Liver (tissue), 9 donors: ENCODE results near the gene SHCBP1. TPM values are rescaled to one million over a fixed set of nuclear protein-coding genes. Genes with fewer than 3 reads are reported as not detected.

ENCODE experiments used
- DNase-seq: peaks from one replicate; pipeline ENCODE4 v3.0.0-alpha.2; 2017; ENCODE audit warnings: low spot score
- H3K27ac ChIP-seq, 2 donors: one replicate each; pipeline ENCODE4 v1.7.0; 2013; ENCODE audit warnings: inconsistent platforms in 2 of 2, low read length in 2 of 2, control low read depth in 1 of 2, low read depth in 1 of 2, mild to moderate bottlenecking in 1 of 2
- H3K27me3 ChIP-seq, 4 donors: one replicate each; pipeline versions ENCODE4 v1.6.1 to v1.7.0; 2013; ENCODE audit warnings: low read length in 3 of 4, inconsistent platforms in 1 of 4, mild to moderate bottlenecking in 1 of 4, moderate library complexity in 1 of 4; ENCODE audit not compliant: control insufficient read depth in 4 of 4, insufficient read depth in 4 of 4
- H3K36me3 ChIP-seq, 4 donors: one replicate each; pipeline versions ENCODE4 v1.6.1 to v1.7.0; 2013; ENCODE audit warnings: low read length in 3 of 4, mild to moderate bottlenecking in 3 of 4, low read depth in 1 of 4, moderate library complexity in 1 of 4; ENCODE audit not compliant: control insufficient read depth in 4 of 4, insufficient read depth in 3 of 4
- H3K4me1 ChIP-seq, 4 donors: one replicate each; pipeline versions ENCODE4 v1.6.1 to v1.7.0; 2013; ENCODE audit warnings: low read length in 3 of 4, mild to moderate bottlenecking in 3 of 4, moderate library complexity in 1 of 4; ENCODE audit not compliant: control insufficient read depth in 4 of 4, insufficient read depth in 4 of 4
- H3K4me3 ChIP-seq, 3 donors: one replicate each; pipeline versions ENCODE4 v1.6.1 to v1.7.0; 2013; ENCODE audit warnings: low read length in 3 of 3, control low read depth in 1 of 3, low read depth in 1 of 3, mild to moderate bottlenecking in 1 of 3
- H3K9ac ChIP-seq, 2 donors: one replicate each; pipeline ENCODE4 v1.7.0; 2013; ENCODE audit warnings: low read length in 2 of 2, mild to moderate bottlenecking in 2 of 2, moderate library complexity in 2 of 2, control low read depth in 1 of 2, low read depth in 1 of 2
- H3K9me3 ChIP-seq, 4 donors: one replicate each; pipeline versions ENCODE4 v1.6.1 to v1.7.0; 2013; ENCODE audit warnings: low read length in 3 of 4; ENCODE audit not compliant: control insufficient read depth in 4 of 4
- EGR1 ChIP-seq, 2 donors: IDR thresholded peaks; 2 replicates each; pipeline ENCODE4 v1.6.1; 2016 to 2018; ENCODE audit warnings: antibody characterized with exemption in 2 of 2, low read depth in 2 of 2
- FOXA1 ChIP-seq: IDR thresholded peaks from 2 replicates; pipeline ENCODE4 v1.6.1; 2016; ENCODE audit warnings: antibody characterized with exemption
- FOXA2 ChIP-seq: IDR thresholded peaks from 2 replicates; pipeline ENCODE4 v1.6.1; 2016; ENCODE audit warnings: antibody characterized with exemption
- GABPA ChIP-seq, 2 donors: IDR thresholded peaks in 1 of 2; conservative IDR thresholded peaks in 1 of 2; 2 replicates each; pipeline ENCODE4 v1.6.1; 2016; ENCODE audit warnings: antibody characterized with exemption in 2 of 2, mild to moderate bottlenecking in 1 of 2, moderate library complexity in 1 of 2
- HNF4A ChIP-seq, 2 donors: conservative IDR thresholded peaks; 2 replicates each; pipeline ENCODE4 v1.6.1; 2016; ENCODE audit warnings: antibody characterized with exemption in 2 of 2, mild to moderate bottlenecking in 2 of 2
- HNF4G ChIP-seq: IDR thresholded peaks from 2 replicates; pipeline ENCODE4 v1.6.1; 2016; ENCODE audit warnings: antibody characterized with exemption
- JUND ChIP-seq, 2 donors: IDR thresholded peaks; 2 replicates each; pipeline ENCODE4 v1.6.1; 2016; ENCODE audit warnings: antibody characterized with exemption in 2 of 2
- MAX ChIP-seq: IDR thresholded peaks from 2 replicates; pipeline ENCODE4 v1.6.1; 2016; ENCODE audit warnings: antibody characterized with exemption
- NR2F2 ChIP-seq: IDR thresholded peaks from 2 replicates; pipeline ENCODE4 v1.6.1; 2016; ENCODE audit warnings: antibody characterized with exemption
- RAD21 ChIP-seq, 2 donors: IDR thresholded peaks; 2 replicates each; pipeline ENCODE4 v1.6.1; 2016; ENCODE audit warnings: antibody characterized with exemption in 2 of 2, mild to moderate bottlenecking in 2 of 2
- RXRA ChIP-seq, 2 donors: IDR thresholded peaks; 2 replicates each; pipeline ENCODE4 v1.6.1; 2017 to 2018; ENCODE audit warnings: antibody characterized with exemption in 2 of 2, mild to moderate bottlenecking in 1 of 2
- SP1 ChIP-seq: IDR thresholded peaks from 2 replicates; pipeline ENCODE4 v1.6.1; 2018; ENCODE audit warnings: antibody characterized with exemption, mild to moderate bottlenecking
- TAF1 ChIP-seq: conservative IDR thresholded peaks from 2 replicates; pipeline ENCODE4 v1.6.1; 2016; ENCODE audit warnings: antibody characterized with exemption, mild to moderate bottlenecking
- YY1 ChIP-seq: IDR thresholded peaks from 2 replicates; pipeline ENCODE4 v1.6.1; 2016; ENCODE audit warnings: antibody characterized with exemption, mild to moderate bottlenecking
- WGBS: extraction: QIAGEN DNeasy Blood & Tissue Kit; methylation state at CpG from one replicate; pipeline ENCODE4 v1.1.7; 2013; 5-methylcytosine and 5-hydroxymethylcytosine counted together
- polyA plus RNA-seq, 2 donors: library from polyadenylated mRNA; stranded (reverse) in 1 of 2; unstranded in 1 of 2; fragments of 200-250 nt in 1 of 2; fragments of >200 nt in 1 of 2; fragmentation: Nextera tagmentation in 1 of 2; extraction: Ambion mirVana in 1 of 2; gene quantifications; one replicate each; pipeline versions ENCODE4 v1.2.1 to v1.2.3, GENCODE V29; 2013 to 2015
- total RNA-seq, 2 donors: library from RNA; depleted of rRNA; stranded (reverse); fragments of >200 nt; gene quantifications; one replicate each; pipeline ENCODE4 v1.2.3, GENCODE V29; 2014
- TF ChIP-seq, protein P1 (sequence below): IDR thresholded peaks from 2 replicates; pipeline ENCODE4 v1.6.1; 2016; ENCODE audit warnings: antibody characterized with exemption
- TF ChIP-seq, protein P2 (sequence below): IDR thresholded peaks from 2 replicates; pipeline ENCODE4 v1.6.1; 2016; ENCODE audit warnings: antibody characterized with exemption, mild to moderate bottlenecking
- TF ChIP-seq, protein P3 (sequence below): fragments of 150-350 bp; IDR thresholded peaks from 2 replicates; pipeline ENCODE4 v1.5.1; 2017; ENCODE audit warnings: improper control_type of control experiment, low read depth, low read length; ENCODE audit not compliant: missing input control
- TF ChIP-seq, protein P4 (sequence below): IDR thresholded peaks from 2 replicates; pipeline ENCODE4 v1.6.1; 2016; ENCODE audit warnings: antibody characterized with exemption
- donor health status: healthy.
- donor health status: healthy.
- donor health status: healthy.
- donor health status: healthy.
- donor health status: healthy.

SHCBP1 gene
- total and polyA plus RNA-seq, 4 donors = 0.25 to 21.2 (median 0.47) TPM

DNA sequence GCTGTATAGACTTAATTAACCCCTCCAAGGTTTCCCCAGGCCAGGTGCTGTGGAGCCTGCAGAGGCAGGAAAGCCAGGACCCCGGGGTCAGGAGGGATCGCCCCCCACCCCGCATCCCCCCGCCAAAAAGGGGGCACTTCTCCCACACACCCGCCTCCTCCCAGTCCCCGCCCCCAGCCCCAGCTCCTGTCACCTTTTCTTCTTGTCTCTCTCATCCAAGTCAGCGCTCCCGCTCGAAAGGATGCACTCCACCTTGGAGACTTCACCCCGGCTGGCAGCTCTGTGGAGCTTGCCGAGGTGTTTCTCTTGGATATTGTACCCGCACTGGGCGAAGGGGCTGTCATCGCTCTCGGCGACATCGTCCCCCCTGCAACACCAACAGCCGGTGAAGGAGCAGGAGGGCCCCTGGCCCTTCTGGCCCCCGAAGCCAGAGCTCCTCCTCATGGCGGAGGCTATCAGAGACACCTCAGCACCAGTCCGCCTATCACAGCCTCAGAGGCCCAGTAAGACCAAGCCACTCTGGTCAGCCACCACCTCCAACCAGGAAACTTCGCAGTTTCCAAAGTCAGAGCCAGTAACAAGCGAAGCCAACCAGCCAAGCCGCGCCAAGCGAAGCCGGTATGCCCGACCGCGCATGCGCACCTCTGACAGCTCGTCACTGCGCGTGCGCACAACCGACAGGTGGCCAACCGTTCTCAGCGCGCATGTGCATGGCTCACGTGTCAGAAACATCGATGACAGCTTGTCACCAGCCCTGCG is 52.5 kb downstream of the SHCBP1 start:
- Histone ChIP-seq H3K36me3 (no peaks in the 10 kb centered on the region), H3K4me1 (no peaks in the 10 kb centered on the region), H3K27ac (no peak overlapping the region), H3K27me3 (no peaks in the 10 kb centered on the region), H3K9me3 (peaks cover 0 to 1% (median 0%) of the 10 kb centered on the region in 4 donors), H3K9ac (no peak overlapping the region), H3K4me3 (no peak overlapping the region)
- no peak for TF ChIP-seq HNF4G
- TF ChIP-seq, protein P1, sequence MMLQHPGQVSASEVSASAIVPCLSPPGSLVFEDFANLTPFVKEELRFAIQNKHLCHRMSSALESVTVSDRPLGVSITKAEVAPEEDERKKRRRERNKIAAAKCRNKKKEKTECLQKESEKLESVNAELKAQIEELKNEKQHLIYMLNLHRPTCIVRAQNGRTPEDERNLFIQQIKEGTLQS = no peak
- TF ChIP-seq EGR1 (IDR thresholded peaks at IDR 0.05; ENCODE audit: low read depth in 2 of 2) = no peak
- TF ChIP-seq RAD21 (IDR thresholded peaks at IDR 0.05) = no peak
- no peak for TF ChIP-seq HNF4A (conservative IDR thresholded peaks at IDR 0.05)
- TF ChIP-seq RXRA (IDR thresholded peaks at IDR 0.05) = no peak
- TF ChIP-seq, protein P2, sequence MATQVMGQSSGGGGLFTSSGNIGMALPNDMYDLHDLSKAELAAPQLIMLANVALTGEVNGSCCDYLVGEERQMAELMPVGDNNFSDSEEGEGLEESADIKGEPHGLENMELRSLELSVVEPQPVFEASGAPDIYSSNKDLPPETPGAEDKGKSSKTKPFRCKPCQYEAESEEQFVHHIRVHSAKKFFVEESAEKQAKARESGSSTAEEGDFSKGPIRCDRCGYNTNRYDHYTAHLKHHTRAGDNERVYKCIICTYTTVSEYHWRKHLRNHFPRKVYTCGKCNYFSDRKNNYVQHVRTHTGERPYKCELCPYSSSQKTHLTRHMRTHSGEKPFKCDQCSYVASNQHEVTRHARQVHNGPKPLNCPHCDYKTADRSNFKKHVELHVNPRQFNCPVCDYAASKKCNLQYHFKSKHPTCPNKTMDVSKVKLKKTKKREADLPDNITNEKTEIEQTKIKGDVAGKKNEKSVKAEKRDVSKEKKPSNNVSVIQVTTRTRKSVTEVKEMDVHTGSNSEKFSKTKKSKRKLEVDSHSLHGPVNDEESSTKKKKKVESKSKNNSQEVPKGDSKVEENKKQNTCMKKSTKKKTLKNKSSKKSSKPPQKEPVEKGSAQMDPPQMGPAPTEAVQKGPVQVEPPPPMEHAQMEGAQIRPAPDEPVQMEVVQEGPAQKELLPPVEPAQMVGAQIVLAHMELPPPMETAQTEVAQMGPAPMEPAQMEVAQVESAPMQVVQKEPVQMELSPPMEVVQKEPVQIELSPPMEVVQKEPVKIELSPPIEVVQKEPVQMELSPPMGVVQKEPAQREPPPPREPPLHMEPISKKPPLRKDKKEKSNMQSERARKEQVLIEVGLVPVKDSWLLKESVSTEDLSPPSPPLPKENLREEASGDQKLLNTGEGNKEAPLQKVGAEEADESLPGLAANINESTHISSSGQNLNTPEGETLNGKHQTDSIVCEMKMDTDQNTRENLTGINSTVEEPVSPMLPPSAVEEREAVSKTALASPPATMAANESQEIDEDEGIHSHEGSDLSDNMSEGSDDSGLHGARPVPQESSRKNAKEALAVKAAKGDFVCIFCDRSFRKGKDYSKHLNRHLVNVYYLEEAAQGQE = no peak
- TF ChIP-seq NR2F2 = no peak
- no peak for TF ChIP-seq SP1
- no peak for TF ChIP-seq MAX
- no peak for TF ChIP-seq YY1
- TF ChIP-seq, protein P3, sequence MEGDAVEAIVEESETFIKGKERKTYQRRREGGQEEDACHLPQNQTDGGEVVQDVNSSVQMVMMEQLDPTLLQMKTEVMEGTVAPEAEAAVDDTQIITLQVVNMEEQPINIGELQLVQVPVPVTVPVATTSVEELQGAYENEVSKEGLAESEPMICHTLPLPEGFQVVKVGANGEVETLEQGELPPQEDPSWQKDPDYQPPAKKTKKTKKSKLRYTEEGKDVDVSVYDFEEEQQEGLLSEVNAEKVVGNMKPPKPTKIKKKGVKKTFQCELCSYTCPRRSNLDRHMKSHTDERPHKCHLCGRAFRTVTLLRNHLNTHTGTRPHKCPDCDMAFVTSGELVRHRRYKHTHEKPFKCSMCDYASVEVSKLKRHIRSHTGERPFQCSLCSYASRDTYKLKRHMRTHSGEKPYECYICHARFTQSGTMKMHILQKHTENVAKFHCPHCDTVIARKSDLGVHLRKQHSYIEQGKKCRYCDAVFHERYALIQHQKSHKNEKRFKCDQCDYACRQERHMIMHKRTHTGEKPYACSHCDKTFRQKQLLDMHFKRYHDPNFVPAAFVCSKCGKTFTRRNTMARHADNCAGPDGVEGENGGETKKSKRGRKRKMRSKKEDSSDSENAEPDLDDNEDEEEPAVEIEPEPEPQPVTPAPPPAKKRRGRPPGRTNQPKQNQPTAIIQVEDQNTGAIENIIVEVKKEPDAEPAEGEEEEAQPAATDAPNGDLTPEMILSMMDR = no peak
- TF ChIP-seq TAF1 = no peak
- TF ChIP-seq, protein P4, sequence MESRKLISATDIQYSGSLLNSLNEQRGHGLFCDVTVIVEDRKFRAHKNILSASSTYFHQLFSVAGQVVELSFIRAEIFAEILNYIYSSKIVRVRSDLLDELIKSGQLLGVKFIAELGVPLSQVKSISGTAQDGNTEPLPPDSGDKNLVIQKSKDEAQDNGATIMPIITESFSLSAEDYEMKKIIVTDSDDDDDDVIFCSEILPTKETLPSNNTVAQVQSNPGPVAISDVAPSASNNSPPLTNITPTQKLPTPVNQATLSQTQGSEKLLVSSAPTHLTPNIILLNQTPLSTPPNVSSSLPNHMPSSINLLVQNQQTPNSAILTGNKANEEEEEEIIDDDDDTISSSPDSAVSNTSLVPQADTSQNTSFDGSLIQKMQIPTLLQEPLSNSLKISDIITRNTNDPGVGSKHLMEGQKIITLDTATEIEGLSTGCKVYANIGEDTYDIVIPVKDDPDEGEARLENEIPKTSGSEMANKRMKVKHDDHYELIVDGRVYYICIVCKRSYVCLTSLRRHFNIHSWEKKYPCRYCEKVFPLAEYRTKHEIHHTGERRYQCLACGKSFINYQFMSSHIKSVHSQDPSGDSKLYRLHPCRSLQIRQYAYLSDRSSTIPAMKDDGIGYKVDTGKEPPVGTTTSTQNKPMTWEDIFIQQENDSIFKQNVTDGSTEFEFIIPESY = no peak
- TF ChIP-seq JUND (IDR thresholded peaks at IDR 0.05) = no peak
- TF ChIP-seq FOXA1 = no peak
- TF ChIP-seq GABPA (IDR thresholded peaks at IDR 0.05 in 1 of 2, conservative IDR thresholded peaks at IDR 0.05 in 1 of 2) = no peak
- TF ChIP-seq FOXA2 = no peak
- WGBS = 71% methylated on average over 42 of the region's 42 CpGs
- DNase-seq = no peak
